ENCODE measurements around the gene DAB2. TPM values are rescaled to one million over a fixed set of nuclear protein-coding genes. Genes with fewer than 3 reads are reported as not detected.
"Not testable (repeated sequence)": the region's sequence is repeated elsewhere in the genome, so short reads cannot be mapped to it uniquely, and the experiment has no call there.

The DAB2 gene
- total RNA-seq, 1 experiment from 2014 or later = 14.1 TPM

DNA sequence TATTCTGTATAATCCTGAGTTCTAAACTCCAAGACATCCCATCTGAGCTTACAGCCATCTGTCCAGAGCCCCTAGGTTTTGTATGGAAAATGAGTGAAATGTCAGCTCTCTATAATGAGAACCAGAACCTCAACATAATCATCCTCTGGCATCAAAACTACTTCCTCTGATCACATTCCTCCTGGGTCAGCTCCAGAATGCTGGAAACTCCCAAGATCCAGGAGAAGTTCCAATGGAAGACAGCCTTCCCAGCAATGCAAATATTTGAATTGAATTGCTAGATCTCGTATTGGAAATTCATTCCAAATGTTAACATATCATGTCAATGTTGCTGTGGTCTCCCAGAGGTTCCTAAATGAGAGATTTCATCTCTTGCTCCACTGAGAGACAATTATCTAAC is 84.3 kb downstream of the DAB2 start:
- no peak for TF ChIP-seq EZH2phosphoT487 (IDR thresholded peaks at IDR 0.05; ENCODE audit: borderline replicate concordance, low read length)
- TF ChIP-seq, protein P1, sequence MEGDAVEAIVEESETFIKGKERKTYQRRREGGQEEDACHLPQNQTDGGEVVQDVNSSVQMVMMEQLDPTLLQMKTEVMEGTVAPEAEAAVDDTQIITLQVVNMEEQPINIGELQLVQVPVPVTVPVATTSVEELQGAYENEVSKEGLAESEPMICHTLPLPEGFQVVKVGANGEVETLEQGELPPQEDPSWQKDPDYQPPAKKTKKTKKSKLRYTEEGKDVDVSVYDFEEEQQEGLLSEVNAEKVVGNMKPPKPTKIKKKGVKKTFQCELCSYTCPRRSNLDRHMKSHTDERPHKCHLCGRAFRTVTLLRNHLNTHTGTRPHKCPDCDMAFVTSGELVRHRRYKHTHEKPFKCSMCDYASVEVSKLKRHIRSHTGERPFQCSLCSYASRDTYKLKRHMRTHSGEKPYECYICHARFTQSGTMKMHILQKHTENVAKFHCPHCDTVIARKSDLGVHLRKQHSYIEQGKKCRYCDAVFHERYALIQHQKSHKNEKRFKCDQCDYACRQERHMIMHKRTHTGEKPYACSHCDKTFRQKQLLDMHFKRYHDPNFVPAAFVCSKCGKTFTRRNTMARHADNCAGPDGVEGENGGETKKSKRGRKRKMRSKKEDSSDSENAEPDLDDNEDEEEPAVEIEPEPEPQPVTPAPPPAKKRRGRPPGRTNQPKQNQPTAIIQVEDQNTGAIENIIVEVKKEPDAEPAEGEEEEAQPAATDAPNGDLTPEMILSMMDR (conservative IDR thresholded peaks at IDR 0.05; ENCODE audit: low read depth, low read length) = no peak
- Histone ChIP-seq H3K9ac (ENCODE audit: low read length) (no peak overlapping the region), H3K9me3 (ENCODE audit: low read length) (no peaks in the 10 kb centered on the region), H3K4me2 (ENCODE audit: low read length) (no peak overlapping the region), H3K9me2 (replicated peaks; ENCODE audit: low read length) (no peaks in the 10 kb centered on the region), H3K79me2 (ENCODE audit: low read length) (no peaks in the 10 kb centered on the region), H3K27ac (ENCODE audit: low read length) (no peak overlapping the region), H4K20me1 (ENCODE audit: low read length) (no peaks in the 10 kb centered on the region), H3K4me3 (ENCODE audit: low read length) (no peak overlapping the region), H2AFZ (ENCODE audit: low read length) (no peak overlapping the region), H3F3A (ENCODE audit: low read length, unreplicated experiment) (no peaks in the 10 kb centered on the region), H3K36me3 (ENCODE audit: low read depth, low read length) (no peaks in the 10 kb centered on the region), H3K4me1 (ENCODE audit: insufficient read depth, low read length) (no peaks in the 10 kb centered on the region), H3K27me3 (ENCODE audit: low read length) (no peaks in the 10 kb centered on the region)
- ChIA-PET CTCF (no interaction called here), POLR2A (ENCODE audit: unreplicated experiment) (no interaction called here)
- BruUV-seq (replicated peaks) = no TSS peak
- intact Hi-C loops (cut with micrococcal nuclease) = no loop called here
- ATAC-seq = no peak
- no peak for DNase-seq

DNA sequence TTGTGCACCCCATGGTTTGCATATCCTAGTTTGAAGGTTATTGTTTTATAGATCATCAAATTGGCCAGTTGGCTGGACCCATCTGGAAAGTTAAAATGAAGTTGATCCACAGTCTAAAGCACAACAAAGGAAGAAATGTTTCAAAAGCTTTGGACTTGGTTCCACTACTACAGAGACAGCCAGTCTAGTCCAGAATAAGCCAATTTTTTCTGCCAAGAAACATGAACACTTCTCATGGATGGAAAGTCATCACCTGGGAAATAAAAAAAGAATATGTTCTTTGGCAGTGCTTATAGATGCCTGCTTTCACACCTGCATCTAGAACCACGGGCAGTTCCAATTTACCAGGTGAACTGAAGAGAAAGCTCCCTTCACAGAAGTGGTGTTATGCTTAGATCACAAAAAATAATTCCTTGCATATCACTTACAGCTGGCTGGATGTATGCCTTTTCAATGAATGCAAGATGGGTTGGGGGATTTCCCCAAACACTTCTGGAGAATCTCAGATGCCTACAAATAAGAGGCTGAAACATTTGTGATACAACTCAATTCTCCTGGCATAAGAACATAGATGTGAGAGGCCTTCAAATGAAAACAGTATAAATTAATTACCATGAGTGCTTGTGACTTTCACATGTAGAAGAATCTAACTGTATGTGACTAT is 87.4 kb downstream of the DAB2 start:
- Histone ChIP-seq H3K27ac (ENCODE audit: low read length) (no peak overlapping the region), H3K4me1 (ENCODE audit: insufficient read depth, low read length) (no peaks in the 10 kb centered on the region), H3K79me2 (ENCODE audit: low read length) (no peaks in the 10 kb centered on the region), H3K27me3 (ENCODE audit: low read length) (no peaks in the 10 kb centered on the region), H3K4me3 (ENCODE audit: low read length) (no peak overlapping the region), H3K9me3 (ENCODE audit: low read length) (no peaks in the 10 kb centered on the region), H3F3A (ENCODE audit: low read length, unreplicated experiment) (no peaks in the 10 kb centered on the region), H2AFZ (ENCODE audit: low read length) (no peak overlapping the region), H3K9me2 (replicated peaks; ENCODE audit: low read length) (no peaks in the 10 kb centered on the region), H3K36me3 (ENCODE audit: low read depth, low read length) (no peaks in the 10 kb centered on the region), H3K4me2 (ENCODE audit: low read length) (no peak overlapping the region), H4K20me1 (ENCODE audit: low read length) (no peaks in the 10 kb centered on the region), H3K9ac (ENCODE audit: low read length) (no peak overlapping the region)
- no TSS peak for BruUV-seq (replicated peaks)
- ATAC-seq = no peak
- ChIA-PET POLR2A (ENCODE audit: unreplicated experiment) (no interaction called here), CTCF (no interaction called here)
- no peak for DNase-seq
- TF ChIP-seq EZH2 (IDR thresholded peaks at IDR 0.05; ENCODE audit: low read length, unreplicated experiment) (no peak), EZH2phosphoT487 (IDR thresholded peaks at IDR 0.05; ENCODE audit: borderline replicate concordance, low read length) (no peak)
- TF ChIP-seq, protein P1 (conservative IDR thresholded peaks at IDR 0.05; ENCODE audit: low read depth, low read length) = no peak
- intact Hi-C loops (cut with micrococcal nuclease) = no loop called here

DNA sequence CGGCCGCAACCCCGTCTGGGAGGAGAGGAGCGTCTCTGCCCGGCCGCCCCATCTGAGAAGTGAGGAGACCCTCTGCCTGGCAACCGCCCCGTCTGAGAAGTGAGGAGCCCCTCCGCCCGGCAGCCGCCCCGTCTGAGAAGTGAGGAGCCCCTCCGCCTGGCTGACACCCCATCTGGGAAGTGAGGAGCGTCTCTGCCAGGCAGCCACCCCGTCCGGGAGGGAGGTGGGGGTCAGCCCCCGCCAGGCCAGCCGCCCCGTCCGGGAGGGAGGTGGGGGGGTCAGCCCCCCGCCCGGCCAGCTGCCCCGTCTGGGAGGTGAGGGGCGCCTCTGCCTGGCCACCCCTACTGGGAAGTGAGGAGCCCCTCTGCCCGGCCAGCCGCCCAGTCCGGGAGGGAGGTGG is 90.5 kb downstream of the DAB2 start:
- ATAC-seq; H2AFZ ChIP-seq (ENCODE audit: low read length); DNase-seq; H3K27ac ChIP-seq (ENCODE audit: low read length); BruUV-seq (replicated peaks); H3K9me2 ChIP-seq (replicated peaks; ENCODE audit: low read length); intact Hi-C loops (cut with micrococcal nuclease); H3K4me2 ChIP-seq (ENCODE audit: low read length); H3K4me3 ChIP-seq (ENCODE audit: low read length); H3F3A ChIP-seq (ENCODE audit: low read length, unreplicated experiment); H3K36me3 ChIP-seq (ENCODE audit: low read depth, low read length); H3K79me2 ChIP-seq (ENCODE audit: low read length); H3K4me1 ChIP-seq (ENCODE audit: insufficient read depth, low read length); H3K9ac ChIP-seq (ENCODE audit: low read length); H3K27me3 ChIP-seq (ENCODE audit: low read length); H3K9me3 ChIP-seq (ENCODE audit: low read length); CTCF ChIA-PET; POLR2A ChIA-PET (ENCODE audit: unreplicated experiment); H4K20me1 ChIP-seq (ENCODE audit: low read length): not testable (repeated sequence)
